Stimulated activated CD8-positive, alpha-beta memory T cell treated with anti-CD3 and anti-CD28 coated beads, Interleukin-2, amount 100 ng/mL, for 1 hour (primary cell): ENCODE data around the gene RFX8.
"Not testable (repeated sequence)": the region's sequence is repeated elsewhere in the genome, so short reads cannot be mapped to it uniquely, and the experiment has no call there.

Experiments
- DNase-seq, 2 donors: peaks; one replicate each; pipeline ENCODE4 v3.0.0-alpha.2; 2020; ENCODE audit warnings: low read depth in 2 of 2

The RFX8 gene

DNA sequence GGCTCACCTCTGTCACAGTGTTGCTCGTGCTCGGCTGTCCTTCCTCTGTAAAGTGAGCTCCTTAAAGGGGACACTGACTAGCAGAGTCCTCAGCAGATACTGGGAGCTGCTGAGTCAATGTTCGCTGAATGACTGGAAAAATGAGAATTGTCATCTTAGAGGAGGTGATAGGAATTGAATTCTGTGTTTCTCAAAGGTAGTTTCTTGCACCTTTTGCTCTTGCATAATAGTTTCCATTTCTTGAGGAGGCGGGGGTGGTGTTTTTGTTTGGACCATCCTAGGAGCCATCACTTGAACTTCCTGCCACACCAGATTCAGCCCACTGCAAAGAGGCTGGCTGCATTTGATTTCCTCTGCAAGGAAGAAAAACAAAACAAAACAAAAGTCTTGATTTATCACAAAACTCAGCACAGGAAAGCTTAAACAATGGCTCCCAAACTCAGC is 11.4 kb upstream of the RFX8 start:
- DNase-seq = no peak

DNA sequence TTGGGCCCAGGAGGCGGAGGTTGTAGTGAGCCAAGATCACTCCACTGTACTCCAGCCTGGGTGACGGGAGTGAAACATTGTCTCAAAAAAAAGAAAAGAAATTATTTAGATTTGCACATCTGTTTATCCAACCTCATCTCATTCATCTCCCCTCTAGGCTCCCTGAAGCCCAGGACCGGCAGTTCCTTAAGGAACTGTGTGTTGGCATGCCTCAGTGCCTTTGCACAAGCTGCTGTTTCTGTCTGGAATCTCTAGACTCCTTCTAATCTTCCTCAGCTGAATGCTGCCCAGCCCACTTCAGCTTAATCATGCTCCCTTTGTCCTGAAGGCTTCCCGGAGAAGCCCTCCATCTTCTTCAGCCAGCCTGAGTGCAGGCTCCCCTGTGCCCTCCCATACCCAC is 10.9 kb upstream of the RFX8 start:
- DNase-seq = no peak

DNA sequence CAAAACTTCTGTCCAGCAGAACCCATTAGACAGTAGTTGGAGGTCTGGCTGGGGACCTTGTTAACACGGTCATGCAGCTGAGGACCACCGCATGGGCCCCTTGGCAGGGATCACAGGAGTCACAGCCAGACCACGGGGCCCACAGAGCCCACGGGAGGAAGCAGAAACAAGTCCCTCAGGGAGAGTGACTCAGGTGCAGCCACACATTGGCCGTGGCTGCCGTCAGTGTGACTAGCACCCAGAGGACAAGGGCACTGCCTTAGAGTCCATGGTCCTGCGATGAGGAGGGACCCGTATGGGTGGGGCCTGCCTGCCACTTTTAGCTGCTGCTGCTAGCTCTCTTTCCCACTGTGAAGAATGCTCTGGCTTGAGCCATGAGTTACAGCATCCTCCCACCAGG is 5.9 kb upstream of the RFX8 start:
- DNase-seq = no peak

DNA sequence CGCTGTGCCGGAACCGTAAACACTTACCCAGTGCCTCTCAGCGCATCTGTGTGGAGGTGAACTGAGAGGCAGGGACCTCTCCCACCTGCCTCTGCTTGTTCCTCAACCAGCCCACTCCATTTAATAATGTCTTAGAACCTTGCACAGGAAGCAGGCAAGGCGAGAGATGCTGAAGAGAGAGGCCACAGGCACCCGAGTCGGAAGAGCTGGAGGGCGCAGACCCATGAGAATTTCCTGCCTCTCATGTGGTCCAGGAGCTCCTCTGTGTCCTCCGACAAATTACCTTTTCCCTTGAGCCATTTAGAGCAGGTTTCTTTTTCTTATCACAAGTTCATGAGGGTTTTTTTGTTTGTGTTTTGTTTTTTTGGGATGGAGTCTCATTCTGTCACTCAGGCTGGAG is 4.9 kb upstream of the RFX8 start:
- DNase-seq = no peak

DNA sequence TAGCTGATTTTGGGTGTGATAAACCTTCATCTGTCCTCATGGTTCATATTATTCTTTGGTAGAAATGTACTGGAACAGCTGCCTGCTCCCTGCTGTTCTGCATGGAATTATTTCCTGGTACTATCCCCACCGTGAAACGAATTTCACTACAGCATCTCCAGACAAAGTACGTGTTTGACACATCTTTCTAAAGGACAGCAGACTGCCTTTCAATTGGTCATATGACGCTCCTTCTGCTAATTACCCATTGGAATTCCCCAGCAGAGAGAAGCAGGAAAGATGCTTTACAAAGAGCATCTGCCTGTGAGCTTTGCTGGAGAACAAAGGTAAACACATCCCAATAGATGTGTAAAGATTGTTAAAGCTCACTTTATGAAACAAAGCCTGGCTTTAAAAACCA is 4.4 kb upstream of the RFX8 start:
- no peak for DNase-seq

DNA sequence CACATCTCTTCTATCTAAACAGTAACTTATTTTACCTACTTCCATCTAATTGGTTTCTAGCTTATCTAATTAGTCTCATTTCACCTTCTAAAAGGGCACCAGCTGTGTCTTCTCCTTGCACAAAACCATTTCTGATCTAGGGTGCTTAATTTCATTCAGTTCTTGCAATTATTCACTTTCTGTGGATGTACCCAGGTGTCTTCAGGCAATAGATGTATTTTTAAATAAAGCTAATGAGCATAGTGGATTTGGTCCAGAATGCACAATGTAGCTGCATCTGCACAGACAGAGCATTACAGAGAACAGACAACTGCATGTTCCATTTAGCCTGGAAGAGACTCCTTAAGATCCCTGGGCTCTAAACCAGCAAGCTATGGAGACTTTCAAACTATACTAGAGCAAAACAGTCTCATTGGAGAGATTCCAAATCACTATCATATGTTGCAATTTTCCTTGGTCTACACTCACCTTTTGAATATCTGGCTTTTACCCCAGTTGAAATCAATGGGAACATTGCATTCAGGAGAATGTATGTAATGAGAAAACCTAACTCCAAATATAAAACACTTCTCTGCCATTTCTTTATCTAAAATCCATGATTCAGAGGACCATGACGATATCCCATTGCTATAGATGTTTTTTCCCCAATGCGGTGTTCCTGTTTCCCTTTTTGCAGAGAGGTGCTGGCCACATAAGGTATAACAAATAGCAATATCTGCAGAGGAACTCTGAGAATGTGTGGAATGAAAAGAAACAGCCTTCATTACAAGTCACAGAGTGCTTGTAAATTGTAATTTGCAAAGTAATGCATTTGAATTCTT is 3.5 kb upstream of the RFX8 start:
- no peak for DNase-seq

DNA sequence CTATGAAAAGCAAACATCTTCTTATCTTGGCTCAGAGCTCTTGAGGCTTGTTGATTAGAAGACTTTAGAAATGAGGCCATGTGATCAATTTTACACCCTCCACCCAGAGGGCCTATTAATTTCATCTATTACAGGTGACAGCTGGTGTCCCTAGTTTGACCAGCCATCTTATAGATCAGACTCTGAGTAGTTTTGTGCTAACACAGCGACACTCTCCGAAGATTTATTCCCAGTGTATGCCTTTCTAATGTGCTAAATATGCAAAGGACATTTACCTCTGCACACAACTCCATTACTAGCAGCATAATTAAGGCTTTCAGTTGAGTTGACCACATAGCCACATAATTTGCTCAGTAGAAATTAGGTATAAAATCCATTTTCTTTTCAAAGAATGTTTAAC is 2.6 kb upstream of the RFX8 start:
- no peak for DNase-seq

DNA sequence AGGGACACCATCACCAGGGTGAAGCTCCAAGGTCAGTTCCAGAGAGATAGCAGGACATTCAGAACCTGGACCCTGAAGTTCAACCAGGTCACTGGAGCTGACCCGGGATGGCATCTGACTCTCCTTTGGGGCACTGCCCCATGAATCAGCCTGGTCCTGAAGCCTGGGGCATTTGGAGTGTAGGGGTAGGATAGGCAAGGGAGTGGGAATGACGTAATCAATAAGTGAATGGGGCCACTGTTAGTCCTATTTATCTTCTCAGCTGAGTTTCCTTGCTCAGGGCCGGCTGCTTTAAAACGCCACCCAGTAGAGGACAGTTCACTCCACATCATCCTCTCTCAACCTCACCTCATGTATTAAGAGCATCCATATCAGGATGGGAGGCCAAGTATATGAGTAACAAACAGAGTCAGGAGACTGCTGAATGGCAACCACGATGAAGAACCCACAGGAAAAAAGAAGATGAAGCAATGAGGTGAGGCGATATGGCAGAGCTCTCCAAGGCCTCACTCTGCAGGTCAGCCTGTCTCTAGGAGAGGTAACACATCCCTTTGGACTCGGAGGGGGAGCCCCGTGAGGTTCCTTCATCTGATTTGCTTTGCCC is 1.8 kb upstream of the RFX8 start:
- DNase-seq = no peak

DNA sequence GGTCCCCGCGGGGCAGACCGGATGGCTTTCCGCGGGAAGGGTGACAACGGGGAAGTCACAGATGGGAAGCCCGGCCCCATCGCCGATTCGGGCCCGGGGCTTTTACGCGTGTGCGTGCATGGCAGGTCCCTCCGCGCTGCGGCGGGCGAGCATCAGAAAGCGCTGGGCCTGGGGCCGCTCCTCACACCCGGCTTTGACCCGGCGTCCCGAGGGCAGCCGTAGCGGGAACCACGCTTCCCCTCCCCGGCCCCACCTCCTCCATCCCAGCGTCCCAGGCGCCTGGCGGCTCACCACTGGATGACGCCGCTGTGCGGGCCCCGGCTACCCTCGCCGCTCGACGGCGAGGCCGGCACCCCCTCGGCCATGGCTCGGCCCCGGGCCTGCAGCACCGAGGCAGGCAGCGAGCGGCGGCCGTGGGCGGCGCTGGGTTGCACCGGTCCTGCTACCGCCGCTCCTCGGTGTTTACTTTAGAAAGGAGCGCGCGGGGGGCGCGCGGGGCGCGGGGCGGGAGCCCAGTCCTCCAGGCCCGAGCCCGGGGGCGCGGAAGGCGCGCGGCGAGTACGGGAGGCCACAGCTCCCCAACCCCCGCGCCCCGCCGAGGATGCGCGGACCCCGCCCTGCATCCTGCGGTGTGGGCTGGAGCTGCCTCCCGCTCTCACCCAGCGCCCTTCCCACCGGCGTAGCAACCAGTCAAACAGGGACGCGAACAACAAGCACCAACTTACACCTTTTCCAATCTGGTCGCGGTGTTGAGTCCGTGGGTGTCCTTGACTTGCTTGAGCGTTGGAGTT is 806 bp downstream of the RFX8 start:
- no peak for DNase-seq

DNA sequence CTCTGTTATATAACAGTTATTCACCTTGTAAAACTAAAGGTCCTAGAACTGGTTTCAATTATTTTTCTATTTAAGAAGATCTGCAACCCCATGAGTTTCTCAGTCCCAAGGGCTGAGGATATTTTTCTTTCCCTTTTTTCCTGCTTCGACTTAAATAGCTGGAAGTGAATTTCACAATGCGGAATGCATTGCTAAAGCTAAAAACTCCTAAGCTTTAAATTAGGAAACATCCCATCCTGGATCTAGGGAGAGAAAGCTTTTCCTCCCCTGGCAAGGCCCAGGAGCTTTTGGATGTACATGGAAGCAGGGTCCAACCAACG is 1.4 kb downstream of the RFX8 start:
- DNase-seq = no peak

DNA sequence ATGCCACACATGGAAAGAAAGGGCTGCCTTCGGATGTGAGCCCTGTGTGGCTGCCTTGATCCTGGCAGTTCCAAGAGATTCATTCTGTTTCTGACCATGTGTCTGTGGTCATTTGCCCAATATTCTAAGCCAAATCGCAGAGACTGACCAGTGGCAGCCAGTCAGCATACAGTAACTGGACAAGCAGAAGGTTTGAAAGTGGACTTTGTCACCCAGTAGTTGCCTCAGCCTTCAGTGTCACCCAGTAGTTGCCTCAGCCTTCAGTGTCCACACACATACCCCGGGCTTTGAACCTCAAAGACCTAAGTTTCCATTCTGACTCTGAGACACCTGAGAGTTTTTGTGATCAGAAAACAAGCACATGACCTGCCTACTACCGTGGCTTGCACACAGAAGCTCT is 5.0 kb downstream of the RFX8 start:
- no peak for DNase-seq

DNA sequence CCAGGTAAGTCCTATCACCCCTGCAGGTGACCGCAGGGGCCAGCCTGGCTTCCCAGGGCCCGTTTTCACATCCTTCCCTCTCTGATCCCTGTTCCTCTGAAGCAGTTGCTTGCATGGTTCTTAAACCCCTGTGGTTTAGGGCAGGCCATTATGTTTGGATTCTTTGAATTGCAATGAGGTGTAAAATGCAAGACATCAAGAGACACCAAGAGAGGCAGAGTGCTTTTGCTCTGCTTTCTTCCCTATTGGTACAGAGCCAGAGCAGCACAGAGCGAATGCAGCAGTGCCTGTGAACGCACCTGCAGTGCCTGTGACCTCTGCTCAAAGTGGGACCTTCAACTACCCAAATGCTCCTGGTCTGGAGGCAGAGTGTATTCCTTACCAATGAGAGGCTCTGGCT is 7.6 kb downstream of the RFX8 start:
- no peak for DNase-seq

DNA sequence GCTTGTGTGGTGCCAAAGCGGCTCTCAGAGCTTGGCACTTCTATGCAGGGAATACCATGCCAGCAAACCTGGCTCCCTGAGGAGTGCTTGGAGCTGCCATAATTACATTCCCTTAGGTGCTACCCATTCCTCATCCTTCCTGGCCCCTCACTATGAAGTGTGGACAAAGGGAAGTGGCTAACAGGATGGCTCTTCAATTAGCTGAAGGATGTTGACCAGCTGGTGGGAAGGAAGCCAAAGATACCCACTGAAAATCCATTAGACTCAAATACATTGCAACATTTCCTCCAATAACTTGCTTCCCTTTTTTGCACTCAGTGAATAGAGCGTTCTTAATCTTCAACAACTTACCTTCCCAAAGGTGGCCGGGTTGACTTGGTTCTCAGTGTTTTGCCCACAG is 8.5 kb downstream of the RFX8 start:
- DNase-seq = no peak

DNA sequence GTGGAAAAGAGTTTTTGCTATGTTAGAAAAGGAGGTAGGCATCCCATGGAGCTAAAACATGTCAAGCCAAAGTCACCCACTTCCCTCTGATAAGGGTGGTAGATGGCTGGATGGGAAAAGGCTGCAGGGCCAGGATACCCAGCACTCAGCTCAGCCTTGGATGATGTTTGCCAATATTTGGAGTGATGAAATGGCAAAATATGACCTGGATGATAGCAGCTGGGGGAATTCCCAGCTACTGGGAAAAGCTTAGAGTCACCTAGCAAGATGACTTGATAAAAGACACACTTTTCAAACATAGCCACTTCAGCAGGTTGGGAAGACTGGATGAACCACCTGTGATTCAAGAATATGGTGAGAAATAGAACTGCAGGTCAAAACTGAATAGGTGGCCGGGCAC is 10.1 kb downstream of the RFX8 start:
- DNase-seq = no peak

DNA sequence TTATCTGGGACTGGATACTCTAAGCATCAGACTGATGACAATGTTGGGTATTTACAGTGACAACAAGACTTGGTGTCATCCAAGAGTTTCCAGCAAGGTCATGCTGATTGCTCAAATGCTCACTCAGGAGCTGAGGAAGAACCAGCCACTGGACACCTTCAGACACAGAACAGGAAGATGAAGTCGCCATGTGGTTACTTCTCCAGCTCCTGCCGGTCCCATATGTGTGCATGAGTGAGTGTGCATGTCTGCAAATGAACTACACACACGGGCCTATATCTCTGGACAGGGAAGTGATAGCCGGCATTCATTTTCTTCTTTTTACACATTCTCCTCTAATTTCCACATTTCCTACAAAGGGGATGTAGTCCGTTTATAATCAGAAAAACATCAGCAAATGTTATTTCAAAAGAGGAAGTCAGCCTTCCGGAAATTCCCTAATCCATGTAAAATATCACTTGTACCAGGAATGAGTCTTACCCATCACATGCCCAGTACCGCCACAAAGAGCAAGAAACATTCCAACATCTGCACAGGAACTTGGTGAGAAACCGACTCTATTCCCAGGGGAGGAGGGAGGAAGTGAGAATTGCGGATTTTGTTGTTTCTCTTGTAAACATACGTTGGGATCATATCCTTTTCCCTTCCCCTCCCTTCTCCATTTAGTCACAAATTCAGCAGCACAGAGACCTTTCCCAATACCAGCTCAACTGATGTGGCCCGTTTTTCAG is 10.8 kb downstream of the RFX8 start:
- no peak for DNase-seq

DNA sequence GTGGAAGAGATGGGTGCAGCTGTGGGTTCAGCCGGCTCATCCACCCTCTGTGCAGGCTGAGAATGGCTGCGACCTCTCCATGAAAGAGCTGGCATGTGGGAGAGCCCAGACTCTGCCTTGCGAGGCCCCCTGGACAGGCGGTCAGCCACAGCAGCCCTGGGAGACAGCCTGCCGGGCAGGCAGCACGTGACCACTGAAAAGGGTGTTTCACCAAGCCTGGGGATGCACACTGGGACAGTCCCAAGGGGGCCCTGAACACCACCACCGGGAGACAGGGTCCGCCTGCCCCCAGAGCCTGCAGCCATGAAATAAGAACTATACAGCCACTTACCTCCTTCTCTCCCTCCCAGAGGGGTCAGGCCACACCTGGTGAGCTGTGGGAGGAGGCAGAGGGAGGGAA is 11.5 kb downstream of the RFX8 start:
- DNase-seq = no peak

DNA sequence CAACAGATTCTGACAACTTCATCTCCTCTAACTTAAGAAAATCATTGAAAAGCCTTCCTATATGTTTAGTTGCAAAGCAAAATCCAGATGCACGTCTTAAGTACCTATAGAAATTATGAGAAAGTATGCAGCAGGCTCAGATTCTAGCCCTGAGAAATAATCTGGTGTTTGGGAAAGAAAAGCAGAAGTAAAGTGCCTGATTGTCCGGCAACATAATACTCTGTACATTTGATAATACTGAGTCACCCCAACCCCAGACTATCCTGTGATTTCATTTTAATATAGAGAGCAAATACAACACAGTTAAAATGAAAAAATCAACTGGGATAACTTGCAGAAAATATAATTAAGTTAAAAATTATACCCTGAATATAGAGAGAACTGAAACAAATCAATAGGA is 13.5 kb downstream of the RFX8 start:
- no peak for DNase-seq

DNA sequence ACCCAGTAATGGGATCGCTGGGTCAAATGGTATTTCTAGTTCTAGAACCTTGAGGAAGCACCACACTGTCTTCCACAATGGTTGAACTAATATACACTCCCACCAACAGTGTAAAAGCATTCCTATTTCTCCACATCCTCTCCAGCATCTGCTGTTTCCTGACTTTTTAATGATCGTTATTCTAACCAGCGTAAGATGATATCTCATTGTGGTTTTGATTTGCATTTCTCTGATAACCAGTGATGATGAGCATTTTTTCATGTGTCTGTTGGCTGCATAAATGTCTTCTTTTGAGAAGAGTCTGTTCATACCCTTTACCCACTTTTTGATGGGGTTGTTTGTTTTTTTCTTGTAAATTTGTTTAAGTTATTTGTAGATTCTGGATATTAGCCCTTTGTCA is 20.5 kb downstream of the RFX8 start:
- not testable (repeated sequence) for DNase-seq

DNA sequence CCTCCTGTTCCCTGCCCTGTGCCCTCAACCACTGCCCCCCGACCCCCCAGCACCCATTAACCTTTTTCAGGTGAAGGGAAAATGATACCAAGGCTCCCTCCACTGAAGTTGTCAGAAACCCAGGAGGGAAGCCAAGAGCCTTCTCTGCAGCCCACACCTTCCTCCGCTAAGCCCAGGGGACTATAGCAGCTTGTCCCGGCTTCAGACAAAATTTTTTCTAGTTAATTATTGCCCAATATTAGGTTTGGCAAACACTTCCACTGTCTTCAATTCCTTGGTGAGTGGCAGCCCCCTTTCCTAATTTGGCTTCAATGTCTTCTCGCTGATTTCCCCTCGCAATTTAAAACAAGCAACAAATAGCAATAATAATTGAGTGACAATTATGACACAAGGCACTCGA is 23.9 kb downstream of the RFX8 start:
- no peak for DNase-seq

DNA sequence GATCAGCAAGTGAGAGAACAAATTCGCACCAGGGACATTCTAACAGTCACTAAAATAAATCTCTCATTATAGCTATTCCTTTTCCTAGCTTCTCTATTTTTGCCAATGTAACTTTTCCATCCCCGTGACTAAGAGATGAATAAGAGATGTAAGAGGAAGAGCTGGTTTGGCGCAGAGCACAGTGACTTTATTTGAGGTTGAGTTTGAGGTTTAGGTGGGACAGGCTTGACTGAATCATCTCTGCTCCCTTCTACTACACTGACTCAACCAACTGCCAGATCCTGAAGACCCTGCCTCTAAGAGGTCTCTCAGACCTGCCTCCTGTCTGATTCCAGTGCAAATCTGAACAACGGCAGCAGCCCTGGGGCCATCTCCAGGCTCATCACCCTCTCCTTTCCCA is 28.0 kb downstream of the RFX8 start:
- no peak for DNase-seq

DNA sequence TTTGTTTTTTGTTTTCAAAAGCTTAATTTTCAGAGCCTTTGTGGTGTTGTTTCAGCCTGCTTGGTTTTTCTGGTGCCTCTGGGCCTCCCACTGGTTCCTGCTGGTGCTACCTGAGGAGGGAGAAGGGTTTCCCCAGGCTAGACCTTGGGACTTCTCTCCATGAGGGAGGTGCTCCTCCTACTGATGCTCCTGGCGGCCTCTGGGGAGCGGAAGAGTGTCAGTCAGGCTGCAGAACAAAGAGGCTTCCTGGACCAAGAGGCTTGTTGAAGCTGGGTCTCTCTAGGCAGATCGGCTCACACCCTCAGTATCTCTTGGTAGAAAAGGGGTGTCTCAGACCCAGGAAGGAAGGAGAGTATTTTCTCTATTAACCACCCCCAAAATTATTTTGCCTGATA is 32.2 kb downstream of the RFX8 start:
- no peak for DNase-seq

DNA sequence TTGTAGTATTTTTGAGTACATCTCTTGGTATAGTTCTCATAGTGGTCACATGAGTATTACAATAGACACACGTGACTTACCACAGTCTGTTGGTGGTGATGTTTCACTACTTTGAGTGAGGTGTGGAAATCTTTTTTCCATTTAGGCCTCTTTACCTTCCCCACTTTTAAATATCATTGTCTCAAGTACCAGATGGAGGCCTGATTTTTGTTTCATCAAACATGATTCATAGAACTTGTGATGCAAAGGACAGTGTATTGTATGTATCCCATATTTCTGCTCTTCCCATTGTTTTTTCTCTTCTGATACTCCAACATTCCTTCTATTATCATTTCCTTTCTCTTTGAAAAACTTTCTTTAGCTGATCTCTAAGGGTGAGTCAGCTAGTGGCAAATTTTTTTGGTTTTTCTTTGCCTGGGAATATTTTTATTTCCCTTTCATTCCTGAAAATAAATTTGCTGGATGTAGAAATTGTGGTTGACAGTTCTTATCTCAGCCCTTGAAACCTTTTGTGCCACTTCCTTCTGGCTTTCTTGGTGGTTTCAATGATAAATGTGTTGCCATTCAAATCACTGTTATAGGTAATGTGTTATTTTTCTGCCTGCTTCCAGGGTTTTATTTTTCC is 32.8 kb downstream of the RFX8 start:
- DNase-seq = no peak
